ENCODE results near the gene PROKR2. TPM values are rescaled to one million over a fixed set of nuclear protein-coding genes. Genes with fewer than 3 reads are reported as not detected.

Gene PROKR2
- total and polyA plus RNA-seq, 2 of the 8 experiments (the other 6 are each of a cell fraction or from before 2014, with no cell fraction given), result 3.3 to 7.7 TPM

DNA sequence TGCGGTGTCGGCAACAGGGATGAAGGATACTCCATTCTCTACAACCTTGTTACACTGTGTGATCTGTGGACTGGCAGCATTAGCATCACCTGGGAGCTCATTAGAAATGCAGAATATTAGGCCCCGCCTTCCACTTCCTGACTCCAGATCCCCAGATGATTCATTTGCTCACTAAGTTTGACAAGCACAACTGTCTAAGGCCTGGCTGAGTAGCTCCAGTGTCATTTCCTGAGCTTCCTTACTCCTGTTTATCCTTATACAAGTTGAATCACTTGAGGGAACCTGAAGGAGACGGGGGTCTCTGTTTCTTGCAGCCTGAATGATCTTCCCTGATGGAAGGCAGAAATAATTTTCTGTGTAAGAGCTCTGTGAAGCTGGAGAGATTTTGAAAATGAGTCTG, 32.7 kb upstream of the PROKR2 start (continued):
- TF ChIP-seq, protein P1, sequence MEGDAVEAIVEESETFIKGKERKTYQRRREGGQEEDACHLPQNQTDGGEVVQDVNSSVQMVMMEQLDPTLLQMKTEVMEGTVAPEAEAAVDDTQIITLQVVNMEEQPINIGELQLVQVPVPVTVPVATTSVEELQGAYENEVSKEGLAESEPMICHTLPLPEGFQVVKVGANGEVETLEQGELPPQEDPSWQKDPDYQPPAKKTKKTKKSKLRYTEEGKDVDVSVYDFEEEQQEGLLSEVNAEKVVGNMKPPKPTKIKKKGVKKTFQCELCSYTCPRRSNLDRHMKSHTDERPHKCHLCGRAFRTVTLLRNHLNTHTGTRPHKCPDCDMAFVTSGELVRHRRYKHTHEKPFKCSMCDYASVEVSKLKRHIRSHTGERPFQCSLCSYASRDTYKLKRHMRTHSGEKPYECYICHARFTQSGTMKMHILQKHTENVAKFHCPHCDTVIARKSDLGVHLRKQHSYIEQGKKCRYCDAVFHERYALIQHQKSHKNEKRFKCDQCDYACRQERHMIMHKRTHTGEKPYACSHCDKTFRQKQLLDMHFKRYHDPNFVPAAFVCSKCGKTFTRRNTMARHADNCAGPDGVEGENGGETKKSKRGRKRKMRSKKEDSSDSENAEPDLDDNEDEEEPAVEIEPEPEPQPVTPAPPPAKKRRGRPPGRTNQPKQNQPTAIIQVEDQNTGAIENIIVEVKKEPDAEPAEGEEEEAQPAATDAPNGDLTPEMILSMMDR (IDR thresholded peaks at IDR 0.05; ENCODE audit: control extremely low read depth in 1 of 3, insufficient read depth in 1 of 3, low read depth in 1 of 3, low read length in 3 of 3), result no peak
- TF ChIP-seq, protein P2, sequence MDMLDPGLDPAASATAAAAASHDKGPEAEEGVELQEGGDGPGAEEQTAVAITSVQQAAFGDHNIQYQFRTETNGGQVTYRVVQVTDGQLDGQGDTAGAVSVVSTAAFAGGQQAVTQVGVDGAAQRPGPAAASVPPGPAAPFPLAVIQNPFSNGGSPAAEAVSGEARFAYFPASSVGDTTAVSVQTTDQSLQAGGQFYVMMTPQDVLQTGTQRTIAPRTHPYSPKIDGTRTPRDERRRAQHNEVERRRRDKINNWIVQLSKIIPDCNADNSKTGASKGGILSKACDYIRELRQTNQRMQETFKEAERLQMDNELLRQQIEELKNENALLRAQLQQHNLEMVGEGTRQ (IDR thresholded peaks at IDR 0.05; ENCODE audit: low read length), result no peak
- TF ChIP-seq SRF (IDR thresholded peaks at IDR 0.05; ENCODE audit: low read depth, low read length) (no peak), KDM1A (IDR thresholded peaks at IDR 0.05; ENCODE audit: borderline replicate concordance, low read length) (no peak), BACH1 (IDR thresholded peaks at IDR 0.05; ENCODE audit: low read length) (no peak), TAF1 (IDR thresholded peaks at IDR 0.05; ENCODE audit: low read depth, low read length) (no peak), SP2 (IDR thresholded peaks at IDR 0.05; ENCODE audit: low read length) (no peak), RAD21 (IDR thresholded peaks at IDR 0.05 in 1 of 2, conservative IDR thresholded peaks at IDR 0.05 in 1 of 2; ENCODE audit: low read depth in 2 of 2, low read length in 2 of 2) (no peak)

All from H1 (cell line).